GM18526 (cell line): ENCODE results near the gene DYRK1A.

Source experiments
- POLR2A ChIP-seq: IDR thresholded peaks from 3 replicates; pipeline ENCODE4 v1.6.1; 2011; ENCODE audit not compliant: insufficient read length; ENCODE audit errors: extremely low read depth

DYRK1A gene

GRCh38 chr21:37421306-37421705 lies 54.7 kb downstream of the DYRK1A start:
- no peak for TF ChIP-seq POLR2A

GRCh38 chr21:37422382-37422781 lies 55.8 kb downstream of the DYRK1A start:
- TF ChIP-seq POLR2A = no peak

- TF ChIP-seq POLR2A = no peak
Observed at GRCh38 chr21:37423103-37423502, 56.5 kb downstream of the DYRK1A start.

- no peak for TF ChIP-seq POLR2A
Observed at GRCh38 chr21:37424396-37424795, 57.8 kb downstream of the DYRK1A start.

GRCh38 chr21:37425001-37425400 lies 58.4 kb downstream of the DYRK1A start:
- no peak for TF ChIP-seq POLR2A

- TF ChIP-seq POLR2A = no peak
Observed at GRCh38 chr21:37425684-37426083, 59.1 kb downstream of the DYRK1A start.

- no peak for TF ChIP-seq POLR2A
Observed at GRCh38 chr21:37427221-37427620, 60.6 kb downstream of the DYRK1A start.

- no peak for TF ChIP-seq POLR2A
Observed at GRCh38 chr21:37429356-37429755, 62.8 kb downstream of the DYRK1A start.

- TF ChIP-seq POLR2A = no peak
Observed at GRCh38 chr21:37430184-37430821, 63.7 kb downstream of the DYRK1A start.

- no peak for TF ChIP-seq POLR2A
Observed at GRCh38 chr21:37431243-37431642, 64.7 kb downstream of the DYRK1A start.

GRCh38 chr21:37432710-37433455 lies 66.3 kb downstream of the DYRK1A start:
- no peak for TF ChIP-seq POLR2A

GRCh38 chr21:37433456-37433840 lies 66.9 kb downstream of the DYRK1A start:
- TF ChIP-seq POLR2A = no peak

GRCh38 chr21:37435120-37435519 lies 68.5 kb downstream of the DYRK1A start:
- no peak for TF ChIP-seq POLR2A

GRCh38 chr21:37435711-37436110 lies 69.1 kb downstream of the DYRK1A start:
- no peak for TF ChIP-seq POLR2A

GRCh38 chr21:37436174-37436573 lies 69.6 kb downstream of the DYRK1A start:
- no peak for TF ChIP-seq POLR2A

GRCh38 chr21:37437376-37438080 lies 71.0 kb downstream of the DYRK1A start:
- TF ChIP-seq POLR2A = no peak
